Skin of body (tissue), 2 donors: ENCODE results near the gene SP2. TPM values are rescaled to one million over a fixed set of nuclear protein-coding genes. Genes with fewer than 3 reads are reported as not detected.
A peak's percentile ranks its signal among the peaks of the same experiment; 100 is the strongest.

ENCODE experiments used
- DNase-seq: peaks from one replicate; lab custom pipeline; 2025; lab: John Stamatoyannopoulos, UW
- total RNA-seq: library from RNA; depleted of rRNA; stranded (reverse); fragments of >200 nt; gene quantifications from one replicate; pipeline ENCODE4 v1.2.3, GENCODE V29; 2014

The SP2 gene
- total RNA-seq, 1 donor from 2014 or later = 2.1 TPM

DNA sequence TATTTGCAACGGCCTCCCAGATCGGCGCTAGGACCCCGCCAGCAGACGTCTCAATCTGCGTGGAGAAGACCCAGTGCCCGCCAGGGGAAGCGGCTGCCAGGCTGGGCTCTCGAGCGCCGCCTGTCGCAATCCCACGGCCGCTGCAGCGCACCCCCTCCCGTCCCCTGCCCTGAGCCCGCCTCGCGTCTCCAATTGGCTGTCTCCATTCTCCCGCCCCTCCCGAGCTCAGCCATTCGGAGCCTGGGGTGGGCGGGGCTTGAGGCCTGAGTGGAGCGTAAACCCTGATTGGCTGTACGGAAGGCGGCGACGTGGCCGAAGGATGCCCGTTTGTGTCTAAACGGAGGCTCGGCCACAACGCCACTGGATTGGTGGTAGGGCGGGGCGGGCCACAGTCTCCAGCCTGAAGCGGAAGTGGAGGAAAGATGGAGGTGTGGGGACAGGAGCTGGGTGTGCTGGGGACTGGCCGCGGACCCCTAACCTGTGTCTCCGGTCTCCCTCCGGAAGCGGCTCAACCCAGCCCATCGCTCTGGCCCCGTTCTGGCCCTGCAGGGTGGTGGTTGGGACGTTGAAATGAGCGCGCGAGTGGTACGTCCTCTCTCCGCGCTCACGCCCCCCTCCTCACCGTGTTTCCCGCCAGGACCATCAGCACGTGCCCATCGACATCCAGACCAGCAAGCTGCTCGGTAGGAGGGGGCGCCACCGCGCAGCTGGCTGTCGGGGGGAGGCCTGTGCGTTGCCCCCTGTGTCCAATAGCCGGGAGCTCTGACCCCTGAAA is 74.9 kb downstream of the SP2 start, which contains the start of gene CDK5RAP3:
Gene CDK5RAP3 (plus strand): TSS at position 389 of the 775 bp plus-strand sequence. CDS start 34 bp downstream, at position 423.
- peak; percentile 99 for DNase-seq

DNA sequence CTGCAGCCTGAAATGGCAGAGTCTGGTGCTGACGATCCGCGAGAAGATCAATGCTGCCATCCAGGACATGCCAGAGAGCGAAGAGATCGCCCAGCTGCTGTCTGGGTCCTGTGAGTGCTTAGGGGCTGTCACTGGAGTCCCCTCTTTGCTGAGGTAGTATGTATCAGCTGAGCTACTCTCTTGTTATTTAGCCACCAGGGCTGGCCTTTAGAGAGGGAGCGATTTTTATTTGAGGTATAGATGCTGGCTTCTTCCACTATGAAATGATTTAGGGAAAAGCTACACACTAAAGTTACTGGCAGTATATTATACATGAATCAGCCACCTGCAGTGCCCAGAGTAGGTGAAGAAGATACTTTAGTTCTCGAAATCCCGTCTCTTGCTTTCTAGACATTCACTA is 77.5 kb downstream of the SP2 start:
- no peak for DNase-seq

DNA sequence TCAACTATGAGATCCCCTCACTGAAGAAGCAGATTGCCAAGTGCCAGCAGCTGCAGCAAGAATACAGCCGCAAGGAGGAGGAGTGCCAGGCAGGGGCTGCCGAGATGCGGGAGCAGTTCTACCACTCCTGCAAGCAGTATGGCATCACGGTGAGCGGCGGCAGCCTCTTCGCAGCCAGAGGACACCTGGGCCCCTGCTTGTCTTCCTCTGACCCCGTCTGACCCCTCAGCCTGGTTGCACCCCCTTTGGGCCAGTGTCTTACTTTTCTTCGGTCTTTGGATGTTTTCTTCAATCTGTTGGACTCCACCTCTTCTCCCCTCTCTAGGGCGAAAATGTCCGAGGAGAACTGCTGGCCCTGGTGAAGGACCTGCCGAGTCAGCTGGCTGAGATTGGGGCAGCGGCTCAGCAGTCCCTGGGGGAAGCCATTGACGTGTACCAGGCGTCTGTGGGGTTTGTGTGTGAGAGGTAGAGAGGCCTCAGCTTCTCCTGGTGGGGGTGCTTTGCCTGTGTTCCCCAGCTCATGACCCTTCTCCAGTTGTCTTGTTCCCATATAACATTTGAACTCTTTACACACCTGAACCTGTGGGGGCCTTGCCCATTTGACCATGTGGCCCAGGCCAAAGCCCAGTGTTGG is 79.3 kb downstream of the SP2 start:
- DNase-seq = no peak

DNA sequence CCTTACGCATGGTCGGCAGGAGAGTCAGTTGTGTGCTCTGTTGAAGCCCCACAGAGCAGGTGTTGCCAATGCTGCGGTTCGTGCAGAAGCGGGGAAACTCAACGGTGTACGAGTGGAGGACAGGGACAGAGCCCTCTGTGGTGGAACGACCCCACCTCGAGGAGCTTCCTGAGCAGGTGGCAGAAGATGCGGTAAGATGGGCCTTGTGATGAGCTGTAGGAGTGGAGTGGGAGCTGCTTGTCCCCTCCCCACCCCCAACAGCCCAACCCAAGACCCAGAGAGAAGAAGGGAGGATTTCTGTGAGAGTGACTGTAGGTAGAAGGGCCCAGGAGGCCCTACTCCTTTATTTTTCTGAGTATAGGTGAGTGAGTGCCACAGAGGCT is 79.8 kb downstream of the SP2 start:
- no peak for DNase-seq

DNA sequence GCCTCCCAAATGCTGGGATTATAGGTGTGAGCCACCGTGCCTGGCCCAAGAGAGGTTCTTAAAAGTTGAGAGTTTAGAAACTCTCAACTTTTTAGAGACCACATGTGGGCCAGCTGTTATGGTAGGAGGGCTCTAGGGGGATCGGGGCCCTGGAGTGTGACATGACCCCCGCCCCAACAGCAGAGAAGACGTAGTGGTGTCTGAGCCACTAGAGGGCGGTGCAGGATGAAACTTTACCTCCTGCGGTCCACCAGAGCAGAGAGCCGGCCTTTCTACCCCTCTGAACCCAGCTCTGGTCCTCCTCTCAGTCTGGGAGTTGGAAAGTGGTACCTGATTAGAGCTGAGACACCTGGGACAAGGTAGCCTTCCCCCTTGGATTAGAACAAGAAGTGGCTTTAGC is 82.3 kb downstream of the SP2 start:
- DNase-seq = no peak

Other genes with a start within 250 kb of the SP2 start
- gene KPNB1, start 246.3 kb upstream of the SP2 start, total RNA-seq = 142 TPM
- 10.2 TPM for gene TBKBP1, start 202.1 kb upstream of the SP2 start, total RNA-seq
- 0.39 TPM for gene TBX21, start 163.0 kb upstream of the SP2 start, total RNA-seq
- gene OSBPL7, start 74.4 kb upstream of the SP2 start, total RNA-seq = 3.7 TPM
- gene MRPL10, start 64.7 kb upstream of the SP2 start, total RNA-seq = 10.0 TPM
- gene LRRC46, start 64.6 kb upstream of the SP2 start, total RNA-seq = 0.10 TPM
- gene SCRN2, start 55.0 kb upstream of the SP2 start, total RNA-seq = 40.1 TPM
- 10.2 TPM for gene SP6, start 45.1 kb upstream of the SP2 start, total RNA-seq
- gene PNPO, start 45.3 kb downstream of the SP2 start, total RNA-seq = 8.1 TPM
- 1.7 TPM for gene PRR15L, start 61.6 kb downstream of the SP2 start, total RNA-seq
- 126 TPM for gene CDK5RAP3, start 74.9 kb downstream of the SP2 start, total RNA-seq
- gene COPZ2, start 141.6 kb downstream of the SP2 start, total RNA-seq = 43.1 TPM
- 59.0 TPM for gene NFE2L1, start 152.1 kb downstream of the SP2 start, total RNA-seq
- gene CBX1, start 205.2 kb downstream of the SP2 start, total RNA-seq = 44.2 TPM
- 9.0 TPM for gene SNX11, start 211.5 kb downstream of the SP2 start, total RNA-seq